Neural cell (in vitro differentiated cells): ENCODE measurements around the gene TRIO. TPM values are rescaled to one million over a fixed set of nuclear protein-coding genes. Genes with fewer than 3 reads are reported as not detected.

Experiments
- H2AFZ ChIP-seq: fragments of 200-600, 300-800 bp; sonication (generic), shearing (Covaris generic); 2 replicates; pipeline ENCODE4 v1.6.0; 2014; ENCODE audit warnings: low read depth, mild to moderate bottlenecking, antibody characterized with exemption, low read length, moderate library complexity
- H3F3A ChIP-seq: fragments of 200-600 bp; shearing (Covaris generic); 2 replicates; pipeline ENCODE4 v1.6.1; 2016; ENCODE audit warnings: mild to moderate bottlenecking, moderate library complexity, mixed read lengths, antibody characterized with exemption, low read length; ENCODE audit not compliant: insufficient read depth, poor library complexity, severe bottlenecking
- H3K27ac ChIP-seq: fragments of 200-600, 300-800 bp; sonication (generic), shearing (Covaris generic); 2 replicates; pipeline ENCODE4 v1.5.1; 2014; ENCODE audit warnings: mild to moderate bottlenecking, low read length, moderate library complexity
- H3K27me3 ChIP-seq: fragments of 300-800, 200-600 bp; sonication (generic), shearing (Covaris generic); 2 replicates; pipeline ENCODE4 v1.6.0; 2014; ENCODE audit warnings: mild to moderate bottlenecking, low read depth, low read length, moderate library complexity; ENCODE audit not compliant: insufficient read depth
- H3K36me3 ChIP-seq: fragments of 300-800, 200-600 bp; sonication (generic), shearing (Covaris generic); 2 replicates; pipeline ENCODE4 v1.5.1; 2014; ENCODE audit warnings: mild to moderate bottlenecking, antibody characterized with exemption, low read length, moderate library complexity; ENCODE audit not compliant: insufficient read depth
- H3K4me2 ChIP-seq: fragments of 300-800, 200-600 bp; sonication (generic), shearing (Covaris generic); 2 replicates; pipeline ENCODE4 v1.6.0; 2014; ENCODE audit warnings: mild to moderate bottlenecking, low read length
- H3K4me3 ChIP-seq: fragments of 300-800, 200-600 bp; sonication (generic), shearing (Covaris generic); 2 replicates; pipeline ENCODE4 v1.5.1; 2014; ENCODE audit warnings: mild to moderate bottlenecking, low read length, moderate library complexity
- H3K79me2 ChIP-seq: fragments of 200-600 bp; shearing (Covaris generic); replicated peaks from 2 replicates; pipeline ENCODE4 v1.6.0; 2014; ENCODE audit warnings: mild to moderate bottlenecking, low read length, moderate library complexity; ENCODE audit not compliant: insufficient read depth
- H3K9ac ChIP-seq: fragments of 300-800, 200-600 bp; sonication (generic), shearing (Covaris generic); 2 replicates; pipeline ENCODE4 v1.6.1; 2016; ENCODE audit warnings: mild to moderate bottlenecking, low read length, mixed read lengths
- H3K9me2 ChIP-seq: fragments of 200-600 bp; shearing (Covaris generic); 2 replicates; pipeline ENCODE4 v1.6.1; 2016; ENCODE audit warnings: mild to moderate bottlenecking, low read length, mixed read lengths; ENCODE audit not compliant: insufficient read depth
- H3K9me3 ChIP-seq: fragments of 200-600, 300-800 bp; sonication (generic), shearing (Covaris generic); 2 replicates; pipeline ENCODE4 v1.6.1; 2016; ENCODE audit warnings: mild to moderate bottlenecking, mixed run types, low read length, moderate library complexity, mixed read lengths
- H4K20me1 ChIP-seq: fragments of 200-600 bp; shearing (Covaris generic); 2 replicates; pipeline ENCODE4 v1.6.1; 2016; ENCODE audit warnings: mild to moderate bottlenecking, mixed run types; ENCODE audit not compliant: insufficient read depth
- EP300 ChIP-seq: fragments of 450-650 bp; conservative IDR thresholded peaks from 2 replicates; pipeline ENCODE4 v1.6.1; 2014; ENCODE audit warnings: antibody characterized with exemption, mild to moderate bottlenecking, moderate library complexity; ENCODE audit not compliant: poor library complexity, severe bottlenecking
- EZH2 ChIP-seq: fragments of 200-600, 300-800 bp; shearing (Covaris generic), sonication (generic); IDR thresholded peaks from 2 replicates; pipeline ENCODE4 v1.6.1; 2014; ENCODE audit warnings: antibody characterized with exemption, low read length, borderline replicate concordance, mild to moderate bottlenecking; ENCODE audit not compliant: insufficient read depth, poor library complexity, severe bottlenecking
- MXI1 ChIP-seq: fragments of 450-650 bp; conservative IDR thresholded peaks from 2 replicates; pipeline ENCODE4 v1.6.1; 2014; ENCODE audit warnings: antibody characterized with exemption, mild to moderate bottlenecking; ENCODE audit not compliant: poor library complexity, severe bottlenecking
- POLR2AphosphoS5 ChIP-seq: IDR thresholded peaks from 2 replicates; pipeline ENCODE4 v1.6.1; 2012
- RAD21 ChIP-seq: fragments of 450-650 bp; conservative IDR thresholded peaks from 2 replicates; pipeline ENCODE4 v1.6.1; 2014; ENCODE audit warnings: antibody characterized with exemption, mild to moderate bottlenecking, moderate library complexity
- SMC3 ChIP-seq: fragments of 450-650 bp; conservative IDR thresholded peaks from 2 replicates; pipeline ENCODE4 v1.6.1; 2014; ENCODE audit warnings: antibody characterized with exemption, mild to moderate bottlenecking, moderate library complexity; ENCODE audit not compliant: poor library complexity
- TAF1 ChIP-seq: IDR thresholded peaks from 2 replicates; pipeline ENCODE4 v1.6.1; 2012; ENCODE audit warnings: low read depth
- polyA plus RNA-seq: library from polyadenylated mRNA; depleted of rRNA; stranded (reverse); fragments of >200 nt; gene quantifications from 2 replicates; pipeline ENCODE4 v1.2.3, GENCODE V29; 2014
- TF ChIP-seq, protein P1 (sequence below): fragments of 450-650 bp; IDR thresholded peaks from 2 replicates; pipeline ENCODE4 v1.5.1; 2014; ENCODE audit warnings: antibody characterized with exemption, mild to moderate bottlenecking, moderate library complexity; ENCODE audit not compliant: poor library complexity, severe bottlenecking
- TF ChIP-seq, protein P2 (sequence below): IDR thresholded peaks from 2 replicates; pipeline ENCODE4 v1.6.1; 2012; ENCODE audit warnings: borderline replicate concordance

The TRIO gene
- polyA plus RNA-seq, 1 donor from 2014 or later, result 168 TPM

DNA sequence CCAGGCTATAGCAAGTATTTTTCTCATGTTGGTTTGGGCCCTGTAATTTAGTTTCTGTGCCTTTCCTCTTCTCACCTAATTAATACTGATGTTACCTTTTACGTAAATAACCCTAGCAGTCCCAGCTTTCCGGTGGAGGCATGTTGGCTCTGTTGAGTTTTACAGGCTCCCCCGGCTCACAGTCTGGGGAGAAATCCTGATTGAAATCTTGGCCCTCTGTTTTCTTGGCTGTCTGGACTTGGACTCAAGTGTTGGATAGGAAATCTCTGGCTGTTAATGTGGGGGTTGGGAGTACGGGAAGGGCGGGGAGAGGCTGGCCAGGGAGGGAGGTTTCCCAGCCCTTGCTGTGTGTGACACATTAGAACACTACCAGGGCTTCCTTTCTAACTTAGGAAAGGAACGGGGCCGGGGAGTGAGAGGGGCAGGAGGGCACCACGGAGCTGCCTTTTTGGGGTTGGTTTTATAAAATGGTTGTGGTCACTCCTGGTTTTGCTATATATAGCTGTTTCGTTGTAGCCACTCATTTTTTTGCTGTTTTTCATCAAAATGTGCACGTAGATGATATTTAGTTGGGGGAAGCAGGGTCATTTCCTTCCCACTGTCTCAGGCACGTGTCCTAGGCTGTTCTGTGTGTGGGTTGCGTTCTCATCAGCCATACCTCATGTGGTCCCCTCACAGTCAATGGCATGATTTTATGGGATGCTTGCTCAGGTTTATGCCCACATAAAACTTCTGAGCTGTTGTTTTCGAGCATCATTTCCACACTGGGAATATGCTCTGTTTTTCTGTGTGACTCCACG, 11.0 kb downstream of the TRIO start:
- Histone ChIP-seq H3K36me3 (no peaks in the 10 kb centered on the region), H2AFZ (no peak overlapping the region), H3K27ac (no peak overlapping the region), H4K20me1 (peaks cover 70% of the 10 kb centered on the region), H3K4me2 (no peak overlapping the region), H3K9ac (no peak overlapping the region), H3K9me2 (no peaks in the 10 kb centered on the region), H3F3A (no peaks in the 10 kb centered on the region), H3K4me3 (peak overlapping the region; percentile 32), H3K9me3 (no peaks in the 10 kb centered on the region), H3K79me2 (peaks cover 95% of the 10 kb centered on the region), H3K27me3 (no peaks in the 10 kb centered on the region)
- TF ChIP-seq TAF1 (no peak), MXI1 (no peak)
- TF ChIP-seq, protein P1, sequence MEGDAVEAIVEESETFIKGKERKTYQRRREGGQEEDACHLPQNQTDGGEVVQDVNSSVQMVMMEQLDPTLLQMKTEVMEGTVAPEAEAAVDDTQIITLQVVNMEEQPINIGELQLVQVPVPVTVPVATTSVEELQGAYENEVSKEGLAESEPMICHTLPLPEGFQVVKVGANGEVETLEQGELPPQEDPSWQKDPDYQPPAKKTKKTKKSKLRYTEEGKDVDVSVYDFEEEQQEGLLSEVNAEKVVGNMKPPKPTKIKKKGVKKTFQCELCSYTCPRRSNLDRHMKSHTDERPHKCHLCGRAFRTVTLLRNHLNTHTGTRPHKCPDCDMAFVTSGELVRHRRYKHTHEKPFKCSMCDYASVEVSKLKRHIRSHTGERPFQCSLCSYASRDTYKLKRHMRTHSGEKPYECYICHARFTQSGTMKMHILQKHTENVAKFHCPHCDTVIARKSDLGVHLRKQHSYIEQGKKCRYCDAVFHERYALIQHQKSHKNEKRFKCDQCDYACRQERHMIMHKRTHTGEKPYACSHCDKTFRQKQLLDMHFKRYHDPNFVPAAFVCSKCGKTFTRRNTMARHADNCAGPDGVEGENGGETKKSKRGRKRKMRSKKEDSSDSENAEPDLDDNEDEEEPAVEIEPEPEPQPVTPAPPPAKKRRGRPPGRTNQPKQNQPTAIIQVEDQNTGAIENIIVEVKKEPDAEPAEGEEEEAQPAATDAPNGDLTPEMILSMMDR, result no peak

DNA sequence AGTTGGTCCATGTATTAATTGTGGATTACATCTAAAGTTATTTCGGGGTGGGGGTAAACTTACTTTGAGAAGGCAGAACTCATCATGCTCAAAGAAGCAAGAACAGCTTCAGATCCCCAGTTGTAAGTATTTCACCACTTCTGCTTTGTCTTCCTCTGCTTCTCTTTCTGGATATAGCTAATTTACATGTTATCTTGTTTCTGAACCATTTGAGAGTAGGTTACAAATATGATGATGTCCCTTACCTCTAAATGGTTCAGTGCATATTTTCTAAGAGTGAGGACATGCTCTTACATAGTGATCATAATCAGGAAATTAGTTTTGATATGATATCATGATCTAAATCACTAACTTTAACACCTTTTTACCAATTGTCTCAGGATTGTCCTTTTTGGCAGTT, 11.9 kb downstream of the TRIO start:
- Histone ChIP-seq H3K9me2 (no peaks in the 10 kb centered on the region), H2AFZ (no peak overlapping the region), H3K79me2 (peaks cover 95% of the 10 kb centered on the region), H3K9ac (no peak overlapping the region), H3K27ac (no peak overlapping the region), H3K27me3 (no peaks in the 10 kb centered on the region), H3K4me2 (no peak overlapping the region), H3F3A (no peaks in the 10 kb centered on the region), H3K9me3 (no peaks in the 10 kb centered on the region), H3K36me3 (no peaks in the 10 kb centered on the region), H3K4me3 (no peak overlapping the region), H4K20me1 (peaks cover 61% of the 10 kb centered on the region)
- no peak for TF ChIP-seq SMC3
- TF ChIP-seq EZH2, result no peak
- TF ChIP-seq TAF1, result no peak
- TF ChIP-seq, protein P1, result no peak
- TF ChIP-seq, protein P2, sequence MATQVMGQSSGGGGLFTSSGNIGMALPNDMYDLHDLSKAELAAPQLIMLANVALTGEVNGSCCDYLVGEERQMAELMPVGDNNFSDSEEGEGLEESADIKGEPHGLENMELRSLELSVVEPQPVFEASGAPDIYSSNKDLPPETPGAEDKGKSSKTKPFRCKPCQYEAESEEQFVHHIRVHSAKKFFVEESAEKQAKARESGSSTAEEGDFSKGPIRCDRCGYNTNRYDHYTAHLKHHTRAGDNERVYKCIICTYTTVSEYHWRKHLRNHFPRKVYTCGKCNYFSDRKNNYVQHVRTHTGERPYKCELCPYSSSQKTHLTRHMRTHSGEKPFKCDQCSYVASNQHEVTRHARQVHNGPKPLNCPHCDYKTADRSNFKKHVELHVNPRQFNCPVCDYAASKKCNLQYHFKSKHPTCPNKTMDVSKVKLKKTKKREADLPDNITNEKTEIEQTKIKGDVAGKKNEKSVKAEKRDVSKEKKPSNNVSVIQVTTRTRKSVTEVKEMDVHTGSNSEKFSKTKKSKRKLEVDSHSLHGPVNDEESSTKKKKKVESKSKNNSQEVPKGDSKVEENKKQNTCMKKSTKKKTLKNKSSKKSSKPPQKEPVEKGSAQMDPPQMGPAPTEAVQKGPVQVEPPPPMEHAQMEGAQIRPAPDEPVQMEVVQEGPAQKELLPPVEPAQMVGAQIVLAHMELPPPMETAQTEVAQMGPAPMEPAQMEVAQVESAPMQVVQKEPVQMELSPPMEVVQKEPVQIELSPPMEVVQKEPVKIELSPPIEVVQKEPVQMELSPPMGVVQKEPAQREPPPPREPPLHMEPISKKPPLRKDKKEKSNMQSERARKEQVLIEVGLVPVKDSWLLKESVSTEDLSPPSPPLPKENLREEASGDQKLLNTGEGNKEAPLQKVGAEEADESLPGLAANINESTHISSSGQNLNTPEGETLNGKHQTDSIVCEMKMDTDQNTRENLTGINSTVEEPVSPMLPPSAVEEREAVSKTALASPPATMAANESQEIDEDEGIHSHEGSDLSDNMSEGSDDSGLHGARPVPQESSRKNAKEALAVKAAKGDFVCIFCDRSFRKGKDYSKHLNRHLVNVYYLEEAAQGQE, result no peak
- TF ChIP-seq RAD21, result no peak
- no peak for TF ChIP-seq POLR2AphosphoS5
- no peak for TF ChIP-seq MXI1
- TF ChIP-seq EP300, result no peak
